ENCODE measurements around the gene GRK4. TPM values are rescaled to one million over a fixed set of nuclear protein-coding genes. Genes with fewer than 3 reads are reported as not detected.
A peak's percentile ranks its signal among the peaks of the same experiment; 100 is the strongest.

The GRK4 gene
- total RNA-seq, 1 donor from 2014 or later = 2.1 TPM

DNA sequence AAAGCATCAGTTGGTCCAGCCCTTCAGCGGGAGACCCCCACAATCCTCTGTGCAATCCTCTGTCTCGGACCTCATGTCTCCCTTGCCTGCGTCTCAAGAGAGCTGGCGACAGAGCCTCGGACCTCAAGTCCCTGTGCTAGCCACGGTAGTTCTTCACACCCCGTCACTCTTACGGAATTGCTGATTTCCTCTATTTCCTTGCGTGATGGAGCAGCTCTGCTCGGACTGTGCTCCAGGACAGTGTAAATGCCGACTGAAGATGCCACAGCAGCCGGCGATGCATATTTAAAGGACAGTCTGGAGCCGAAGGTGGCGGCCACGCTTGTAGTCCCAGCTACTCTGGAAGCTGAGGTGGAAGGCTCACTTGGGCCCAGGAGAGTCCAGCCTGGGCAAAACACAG is 1.9 kb downstream of the GRK4 start:
- ATAC-seq (ENCODE audit: low read depth) (no peak), DNase-seq (no peak)
- TF ChIP-seq, protein P1, sequence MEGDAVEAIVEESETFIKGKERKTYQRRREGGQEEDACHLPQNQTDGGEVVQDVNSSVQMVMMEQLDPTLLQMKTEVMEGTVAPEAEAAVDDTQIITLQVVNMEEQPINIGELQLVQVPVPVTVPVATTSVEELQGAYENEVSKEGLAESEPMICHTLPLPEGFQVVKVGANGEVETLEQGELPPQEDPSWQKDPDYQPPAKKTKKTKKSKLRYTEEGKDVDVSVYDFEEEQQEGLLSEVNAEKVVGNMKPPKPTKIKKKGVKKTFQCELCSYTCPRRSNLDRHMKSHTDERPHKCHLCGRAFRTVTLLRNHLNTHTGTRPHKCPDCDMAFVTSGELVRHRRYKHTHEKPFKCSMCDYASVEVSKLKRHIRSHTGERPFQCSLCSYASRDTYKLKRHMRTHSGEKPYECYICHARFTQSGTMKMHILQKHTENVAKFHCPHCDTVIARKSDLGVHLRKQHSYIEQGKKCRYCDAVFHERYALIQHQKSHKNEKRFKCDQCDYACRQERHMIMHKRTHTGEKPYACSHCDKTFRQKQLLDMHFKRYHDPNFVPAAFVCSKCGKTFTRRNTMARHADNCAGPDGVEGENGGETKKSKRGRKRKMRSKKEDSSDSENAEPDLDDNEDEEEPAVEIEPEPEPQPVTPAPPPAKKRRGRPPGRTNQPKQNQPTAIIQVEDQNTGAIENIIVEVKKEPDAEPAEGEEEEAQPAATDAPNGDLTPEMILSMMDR (IDR thresholded peaks at IDR 0.05) = no peak
- ChIA-PET CTCF (interaction anchor here (2.3 kb wide), 1 partner anchor 13 kb away, joined by 10 read pairs; no protein-coding TSS in a partner anchor), POLR2A (interaction anchor here (1.2 to 3.8 kb wide), 2 partner anchors 29 to 292 kb away, joined by 3 to 31 read pairs; no protein-coding TSS in a partner anchor)
- peak overlapping the region; percentile 1 for H3K4me3 Mint-ChIP-seq
- peaks cover 6% of the 10 kb centered on the region for H3K36me3 Mint-ChIP-seq (ENCODE audit: low read depth)
- H3K27me3 Mint-ChIP-seq = no peaks in the 10 kb centered on the region
- no peaks in the 10 kb centered on the region for H3K9me3 Mint-ChIP-seq
- H3K4me1 Mint-ChIP-seq = peaks cover 19% of the 10 kb centered on the region
- no peak overlapping the region for H3K27ac Mint-ChIP-seq
- intact Hi-C loops (cut with micrococcal nuclease) = loop anchor here (10.0 kb wide), 1 partner anchor 720 kb away; the partner anchor contains the start of genes HAUS3 and POLN

DNA sequence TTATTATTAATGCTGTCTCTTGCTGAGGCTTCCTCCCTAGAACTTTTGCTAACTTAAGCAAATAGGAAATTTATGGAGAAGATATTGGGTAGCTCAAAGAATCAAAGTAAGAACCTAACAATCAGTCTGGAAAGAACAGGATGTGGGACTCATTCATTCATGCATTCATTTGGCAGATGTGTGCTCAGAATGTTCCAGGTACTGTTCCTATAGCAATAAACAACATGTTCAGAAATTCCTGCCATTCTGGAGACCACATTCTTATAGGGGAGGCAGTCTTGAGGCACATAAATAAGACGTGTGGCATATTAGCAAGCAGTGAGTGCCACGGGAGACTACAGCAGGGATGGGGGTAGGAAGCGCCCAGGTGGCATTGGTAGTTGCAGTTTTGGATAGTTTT is 5.0 kb downstream of the GRK4 start:
- Mint-ChIP-seq H3K36me3 (ENCODE audit: low read depth) (no peaks in the 10 kb centered on the region), H3K9me3 (no peaks in the 10 kb centered on the region), H3K27me3 (no peaks in the 10 kb centered on the region), H3K4me1 (peaks cover 6% of the 10 kb centered on the region), H3K27ac (no peak overlapping the region), H3K4me3 (no peak overlapping the region)
- TF ChIP-seq, protein P1 (IDR thresholded peaks at IDR 0.05) = no peak
- DNase-seq = no peak
- intact Hi-C loops (cut with micrococcal nuclease) = loop anchor here (10.0 kb wide), 1 partner anchor 724 kb away; the partner anchor contains the start of genes HAUS3 and POLN
- ChIA-PET CTCF (no interaction called here), POLR2A (no interaction called here)
- no peak for ATAC-seq (ENCODE audit: low read depth)

DNA sequence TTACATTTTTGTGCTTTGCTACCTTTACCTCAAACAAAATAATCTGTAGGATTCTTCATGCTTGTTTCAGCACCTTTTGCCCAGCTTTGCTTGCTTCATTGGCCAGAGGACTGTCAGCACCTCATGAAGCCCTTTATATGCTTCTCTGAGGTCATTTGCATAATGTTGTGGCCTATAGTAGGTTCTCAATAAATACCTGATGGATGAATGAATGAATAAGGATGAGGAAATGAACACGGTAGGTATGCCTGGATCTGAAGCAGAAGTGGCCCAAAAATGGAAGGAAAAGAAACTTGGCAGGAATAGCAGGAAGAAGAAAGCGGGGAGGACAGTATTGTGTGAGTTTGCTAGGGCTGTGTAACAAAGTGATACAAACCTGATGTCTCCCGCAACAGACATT is 7.9 kb downstream of the GRK4 start:
- intact Hi-C loops (cut with micrococcal nuclease) = no loop called here
- Mint-ChIP-seq H3K36me3 (ENCODE audit: low read depth) (no peaks in the 10 kb centered on the region), H3K4me1 (no peaks in the 10 kb centered on the region), H3K27ac (no peak overlapping the region), H3K27me3 (no peaks in the 10 kb centered on the region), H3K9me3 (no peaks in the 10 kb centered on the region), H3K4me3 (no peak overlapping the region)
- ChIA-PET POLR2A (no interaction called here), CTCF (no interaction called here)
- no peak for DNase-seq
- ATAC-seq (ENCODE audit: low read depth) = no peak
- TF ChIP-seq, protein P1 (IDR thresholded peaks at IDR 0.05) = no peak

DNA sequence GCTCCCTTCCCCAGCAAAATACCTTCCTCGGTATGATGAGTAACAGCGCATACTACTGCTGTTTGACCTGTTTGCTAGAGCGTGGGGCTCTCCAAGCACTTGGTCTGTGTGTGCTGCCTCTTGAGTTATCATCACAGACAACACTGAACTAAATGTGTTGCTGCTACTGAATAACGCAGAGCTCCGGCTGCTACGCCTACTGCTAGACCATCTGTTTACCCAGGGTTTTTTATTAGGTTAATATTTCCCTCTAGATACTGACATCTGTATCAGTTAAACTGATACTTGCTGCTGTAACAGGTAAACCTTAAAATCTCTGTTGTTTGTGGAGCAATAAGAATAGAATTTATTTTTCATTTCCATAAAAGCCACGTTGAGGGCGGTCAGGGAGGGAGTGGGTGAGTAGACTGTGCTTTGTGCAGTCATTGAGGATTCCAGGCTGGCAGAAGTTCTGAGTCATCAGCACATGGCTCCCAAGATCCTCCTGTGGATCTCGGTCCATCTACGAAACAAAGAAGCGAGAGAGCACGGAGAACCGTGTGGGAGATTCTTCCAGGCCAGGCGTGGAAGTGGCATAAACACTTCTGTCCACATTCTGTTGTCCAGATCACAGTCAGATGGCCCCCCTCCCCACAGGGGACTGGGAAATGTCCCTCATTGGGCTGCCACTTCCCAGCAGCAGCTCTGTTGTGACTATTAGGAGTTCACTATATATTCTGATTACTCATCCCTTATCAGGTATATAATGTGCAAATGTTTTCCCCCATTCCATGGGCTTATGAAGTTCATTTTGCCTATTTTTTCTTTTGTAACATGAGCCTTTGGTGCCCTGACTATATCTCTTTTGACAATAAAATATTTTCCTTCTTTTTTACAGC is 14.1 kb downstream of the GRK4 start:
- no peak for ATAC-seq (ENCODE audit: low read depth)
- Mint-ChIP-seq H3K27me3 (no peaks in the 10 kb centered on the region), H3K4me3 (no peak overlapping the region), H3K9me3 (peaks cover 6% of the 10 kb centered on the region), H3K4me1 (peaks cover 4% of the 10 kb centered on the region), H3K36me3 (ENCODE audit: low read depth) (no peaks in the 10 kb centered on the region), H3K27ac (no peak overlapping the region)
- DNase-seq = no peak
- ChIA-PET CTCF (interaction anchor here (0.5 to 1.8 kb wide), 13 partner anchors 9 to 227 kb away, joined by 3 to 10 read pairs (median 4); partner anchors contain the start of genes GRK4 and NOP14), POLR2A (interaction anchor here (0.6 to 0.8 kb wide), 2 partner anchors 8 to 15 kb away, joined by 3 to 8 read pairs; partner anchors contain the start of genes GRK4 and NOP14)
- TF ChIP-seq, protein P1 (IDR thresholded peaks at IDR 0.05) = no peak
- intact Hi-C loops (cut with micrococcal nuclease) = loop anchor here (1.0 kb wide), 1 partner anchor 60 kb away; no protein-coding TSS in a partner anchor

DNA sequence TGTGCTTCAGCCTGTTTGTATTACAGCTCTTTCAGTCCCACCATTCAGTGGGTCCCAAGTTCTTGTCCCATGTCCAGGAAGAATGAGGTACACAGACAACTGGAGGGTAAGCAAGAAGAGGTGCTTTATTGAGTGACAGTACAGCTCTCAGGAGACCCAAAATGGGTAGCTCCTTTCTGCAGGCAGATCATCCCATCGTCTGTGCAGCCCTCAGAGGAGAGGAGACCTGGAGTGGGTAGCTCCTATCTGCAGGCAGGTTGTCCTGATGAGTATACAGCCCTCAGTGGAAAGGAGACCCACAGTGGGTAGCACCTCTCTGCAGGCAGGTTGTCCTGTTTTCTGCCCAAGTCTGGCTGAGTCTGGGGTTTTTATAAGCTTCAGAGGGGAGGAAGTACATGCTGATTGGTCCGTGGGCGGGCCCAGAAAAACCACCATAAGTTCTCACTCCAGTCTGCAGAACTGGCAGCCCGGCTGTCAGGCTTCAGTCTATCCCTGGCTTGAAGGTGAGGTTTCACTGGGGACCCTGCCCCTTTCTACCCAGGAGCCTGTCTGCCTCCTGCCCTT is 18.0 kb downstream of the GRK4 start:
- H3K27ac Mint-ChIP-seq = no peak overlapping the region
- no peaks in the 10 kb centered on the region for H3K27me3 Mint-ChIP-seq
- peaks cover 11% of the 10 kb centered on the region for H3K9me3 Mint-ChIP-seq
- ChIA-PET CTCF (no interaction called here), POLR2A (no interaction called here)
- peaks cover 4% of the 10 kb centered on the region for H3K4me1 Mint-ChIP-seq
- ATAC-seq (ENCODE audit: low read depth) = no peak
- H3K4me3 Mint-ChIP-seq = no peak overlapping the region
- DNase-seq = no peak
- TF ChIP-seq, protein P1 (IDR thresholded peaks at IDR 0.05) = no peak
- intact Hi-C loops (cut with micrococcal nuclease) = no loop called here
- no peaks in the 10 kb centered on the region for H3K36me3 Mint-ChIP-seq (ENCODE audit: low read depth)
